Suppressor macrophage treated with lipopolysaccharide for 4 hours (primary cell): Measurements from ENCODE around the gene C4orf50.

Source experiments
- DNase-seq: peaks from one replicate; pipeline ENCODE4 v3.0.0-alpha.2; 2020

Gene C4orf50

DNA sequence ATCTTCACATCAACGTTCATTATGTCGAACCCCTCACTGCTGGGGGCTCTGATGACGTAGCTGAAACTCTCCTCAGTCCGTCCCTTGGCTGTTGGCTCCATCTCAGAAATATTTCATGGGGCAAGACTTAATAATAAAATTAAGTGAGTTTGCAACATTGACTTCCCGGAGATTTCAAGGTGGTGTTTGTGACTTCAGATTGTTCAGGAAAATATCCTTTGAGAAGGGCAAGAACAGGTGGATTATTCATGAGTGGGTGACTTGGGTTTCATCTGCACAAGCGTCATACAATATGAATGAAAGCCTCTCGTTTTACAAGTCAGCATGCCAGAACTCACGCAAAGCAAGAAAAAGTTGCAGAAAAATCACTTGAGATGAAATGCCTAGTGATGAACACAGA is at the start of gene C4orf50:
C4orf50 (minus strand) TSS at position 101 of the 400 bp plus-strand sequence.
- no peak for DNase-seq

- DNase-seq: no peak
Measured at GRCh38 chr4:6065934-6066590, 47.8 kb upstream of the C4orf50 start.

DNA sequence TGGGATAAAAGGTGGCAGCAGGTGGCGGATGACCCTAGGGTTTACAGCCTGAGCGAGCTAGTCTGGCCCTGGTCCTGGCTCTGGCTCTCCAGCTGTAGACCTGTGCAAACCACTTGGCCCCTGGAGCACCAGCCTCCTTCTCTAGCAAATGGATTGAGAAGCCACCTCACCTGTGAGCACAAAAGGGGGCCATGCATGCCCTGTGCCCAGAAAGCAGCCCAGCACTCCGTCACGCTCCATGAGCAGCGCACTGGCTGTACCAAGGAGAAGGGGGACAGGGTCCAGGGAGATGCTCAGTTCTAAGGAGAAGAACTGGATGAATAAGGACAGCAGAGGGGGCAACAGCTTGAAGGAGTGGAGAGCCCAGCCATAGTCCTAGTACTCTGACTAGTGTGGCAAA is 46.9 kb upstream of the C4orf50 start:
- DNase-seq: no peak

DNA sequence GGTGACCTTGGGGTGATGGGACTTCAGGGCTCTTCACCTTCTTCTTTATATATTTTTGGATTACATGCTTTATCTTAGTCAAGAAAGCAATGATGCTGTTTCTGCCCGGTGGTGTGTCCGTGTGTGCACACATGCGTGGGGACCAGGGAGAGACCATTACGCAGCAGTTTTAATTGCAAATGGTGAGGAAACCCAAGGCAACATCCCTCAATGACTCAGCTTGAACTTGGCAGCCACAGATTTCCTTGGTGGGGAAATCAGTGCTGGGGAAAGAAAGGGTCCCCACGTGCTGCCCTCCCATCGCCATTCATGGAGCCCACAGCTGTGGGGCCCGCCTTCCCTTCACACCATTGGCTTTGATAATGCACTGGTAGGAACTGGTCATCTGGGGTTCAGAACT is 46.2 kb upstream of the C4orf50 start:
- no peak for DNase-seq

GRCh38 chr4:6063684-6064083 is 45.5 kb upstream of the C4orf50 start:
- no peak for DNase-seq

GRCh38 chr4:6062133-6062532 is 43.9 kb upstream of the C4orf50 start:
- no peak for DNase-seq

DNA sequence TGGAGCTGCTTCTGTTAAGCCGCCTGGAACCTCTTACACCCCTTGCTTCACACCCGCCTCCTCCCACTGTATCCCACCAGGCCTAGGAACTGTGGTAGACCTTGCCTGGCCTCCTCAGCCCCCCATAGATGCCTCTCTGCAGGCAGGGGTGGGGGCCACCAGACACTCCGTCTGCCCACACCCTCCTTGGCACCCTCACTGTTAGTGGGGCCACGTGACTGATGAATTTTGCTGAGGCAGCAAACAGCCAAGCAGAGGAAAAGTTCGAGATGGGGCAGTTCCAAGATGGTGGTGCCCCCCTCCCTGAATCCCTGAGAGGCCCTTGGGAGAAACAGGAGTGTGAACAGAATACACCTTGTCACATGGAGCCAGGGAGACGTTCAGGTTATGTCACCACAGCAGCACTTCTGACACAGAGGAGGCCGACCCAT is 41.2 kb upstream of the C4orf50 start:
- DNase-seq: no peak

DNA sequence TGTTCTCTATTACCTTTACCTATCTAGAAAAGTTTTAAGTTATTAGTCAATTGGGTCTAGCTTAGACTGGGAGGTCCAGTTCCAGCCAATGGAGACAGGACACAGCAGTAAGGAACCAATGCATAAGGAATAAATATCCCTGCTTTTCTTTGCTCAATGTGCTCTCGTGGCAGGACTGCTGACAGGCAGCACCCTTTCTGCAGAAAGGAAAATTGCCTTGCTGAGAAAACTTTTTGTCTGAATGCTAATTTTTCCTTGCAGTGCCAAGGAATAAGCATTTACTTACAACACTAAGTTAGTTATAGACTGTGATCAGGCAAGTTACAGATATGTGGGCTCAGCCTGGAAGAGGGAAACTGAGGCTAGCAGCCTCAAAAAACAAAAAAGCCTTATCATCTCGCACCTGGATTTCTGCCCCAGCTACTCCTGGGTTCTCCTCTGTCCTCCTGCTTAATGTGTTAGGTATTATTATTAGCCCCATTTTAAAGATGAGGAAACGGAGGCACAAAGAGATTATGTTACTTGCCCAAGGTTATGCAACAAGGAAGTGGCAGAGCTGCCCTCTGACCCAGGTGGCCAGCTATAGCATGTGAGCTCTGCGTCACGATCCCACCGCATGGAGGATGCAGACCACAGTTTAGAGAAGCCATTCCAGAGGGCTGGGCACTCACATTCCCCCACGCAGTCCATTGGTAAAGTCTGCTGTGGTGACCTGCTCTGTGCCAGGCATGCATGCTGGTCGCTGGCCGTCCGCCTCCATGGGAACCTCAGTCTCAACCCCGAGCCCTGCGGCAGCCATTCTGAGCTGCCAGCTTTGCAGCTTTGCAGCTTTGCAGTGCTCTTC is 40.5 kb upstream of the C4orf50 start:
- no peak for DNase-seq

DNA sequence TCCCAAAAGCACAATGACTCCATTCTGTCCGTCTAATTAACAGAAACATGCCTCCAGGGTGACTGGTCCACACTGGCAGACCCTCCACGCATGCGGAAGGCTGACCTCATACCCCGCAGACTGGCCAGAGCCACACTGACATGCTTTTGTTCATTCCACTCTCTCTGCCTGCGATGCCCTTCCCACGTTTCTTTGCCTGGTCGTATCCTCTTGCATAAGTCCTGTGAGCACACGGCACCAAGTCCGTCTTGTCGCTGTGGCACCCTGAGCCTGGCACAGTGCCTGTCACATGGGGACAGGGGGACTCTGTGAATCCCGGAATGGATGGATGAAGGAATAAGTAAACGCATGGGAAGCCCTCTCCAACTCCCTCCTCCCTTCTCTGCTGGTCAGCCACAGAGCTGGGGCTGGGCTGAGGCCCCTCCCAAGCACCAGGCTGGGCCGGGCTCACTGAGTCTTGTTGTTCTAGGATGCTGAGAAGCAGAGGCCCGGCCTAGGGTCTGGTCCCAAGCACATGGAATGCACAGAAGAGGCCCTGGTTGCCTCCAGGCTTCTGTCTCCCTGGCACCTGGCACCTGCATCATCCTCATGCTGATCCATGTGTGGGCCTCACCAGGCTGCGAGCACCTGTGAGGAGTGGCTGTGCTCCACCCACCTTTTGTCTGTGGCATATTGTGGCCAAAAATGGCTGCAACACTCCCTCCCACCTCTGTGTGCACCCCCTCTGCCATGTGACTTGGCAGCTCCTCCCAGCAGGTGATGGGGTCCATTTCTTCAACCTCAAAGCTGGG is 38.9 kb upstream of the C4orf50 start:
- no peak for DNase-seq

DNA sequence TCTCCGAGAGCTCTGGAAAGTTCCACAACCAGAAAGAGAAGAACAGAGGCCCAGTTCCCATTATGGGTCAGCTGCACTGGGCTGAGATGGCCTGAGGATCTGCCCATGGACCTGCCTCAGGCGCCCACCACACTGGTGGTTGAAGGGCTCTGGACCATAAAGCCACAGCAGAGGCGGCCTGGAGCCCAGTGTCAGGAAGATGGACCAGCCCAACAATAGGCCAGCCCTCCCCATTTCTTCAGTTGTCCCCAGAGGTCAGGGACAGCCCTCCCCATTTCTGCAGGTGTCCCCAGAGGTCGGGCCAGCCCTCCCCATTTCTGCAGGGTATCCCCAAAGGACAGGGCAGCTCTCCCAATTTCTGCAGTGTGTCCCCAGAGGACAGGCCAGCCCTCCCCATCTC is 37.2 kb upstream of the C4orf50 start:
- DNase-seq: no peak

DNA sequence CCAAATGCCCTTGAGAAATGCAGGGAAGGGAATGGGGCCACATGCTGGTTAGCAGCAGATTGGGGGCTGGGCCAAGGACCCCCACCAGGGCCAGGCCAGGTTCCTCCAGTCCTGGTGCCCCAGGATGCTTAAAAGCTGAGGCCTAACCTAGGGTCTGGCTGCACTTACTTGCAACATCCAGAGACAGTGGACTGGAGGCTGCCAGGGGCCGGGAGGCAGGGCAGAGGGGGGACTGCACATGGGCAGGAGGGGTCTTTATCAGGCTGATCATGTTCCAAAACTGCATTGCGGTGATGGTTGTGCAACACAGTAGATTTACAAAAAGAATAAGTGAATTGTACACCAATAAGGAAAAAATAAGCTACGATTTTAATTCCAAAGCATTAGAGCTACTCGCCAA is 36.8 kb upstream of the C4orf50 start:
- DNase-seq: no peak

- DNase-seq: no peak
Measured at GRCh38 chr4:6054162-6054922, 36.1 kb upstream of the C4orf50 start.

DNA sequence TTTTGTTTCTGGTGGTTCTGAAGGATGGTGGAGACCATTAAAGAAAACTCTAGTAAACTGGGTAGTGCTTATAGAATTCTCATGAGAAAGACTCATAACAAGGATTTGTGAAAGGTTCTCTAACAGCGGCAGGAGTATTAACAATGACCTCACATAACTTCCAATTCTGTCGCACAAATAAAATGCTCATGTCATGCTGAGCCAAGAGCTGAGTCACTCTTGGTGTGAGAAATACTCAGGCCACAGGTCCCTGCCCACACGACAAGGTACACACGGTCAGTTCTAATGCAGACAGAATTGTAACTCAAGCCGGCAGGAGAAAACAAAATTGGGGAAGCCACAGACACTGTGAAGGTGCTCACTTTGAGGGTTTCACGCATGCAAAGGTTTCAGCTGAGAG is 34.4 kb upstream of the C4orf50 start:
- no peak for DNase-seq

DNA sequence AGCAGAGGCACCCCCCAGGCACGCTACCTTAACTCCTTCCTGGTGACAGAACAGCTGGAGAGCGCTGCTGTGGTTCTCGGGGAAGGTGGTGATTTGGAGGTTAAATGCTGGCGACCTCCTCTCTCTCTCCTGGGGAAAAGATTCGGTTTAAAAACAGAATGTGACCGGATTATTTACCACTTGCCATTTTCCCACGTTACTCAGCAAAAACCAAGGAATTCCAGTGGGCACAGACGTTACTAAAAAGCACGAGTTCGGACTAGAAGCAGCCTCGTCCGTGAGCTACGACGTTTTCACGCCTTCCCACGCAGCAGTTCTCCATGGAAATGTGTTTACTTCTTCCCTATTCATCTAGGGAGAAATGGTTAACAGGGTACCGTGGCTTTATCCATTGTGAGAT is 32.3 kb upstream of the C4orf50 start:
- no peak for DNase-seq

DNA sequence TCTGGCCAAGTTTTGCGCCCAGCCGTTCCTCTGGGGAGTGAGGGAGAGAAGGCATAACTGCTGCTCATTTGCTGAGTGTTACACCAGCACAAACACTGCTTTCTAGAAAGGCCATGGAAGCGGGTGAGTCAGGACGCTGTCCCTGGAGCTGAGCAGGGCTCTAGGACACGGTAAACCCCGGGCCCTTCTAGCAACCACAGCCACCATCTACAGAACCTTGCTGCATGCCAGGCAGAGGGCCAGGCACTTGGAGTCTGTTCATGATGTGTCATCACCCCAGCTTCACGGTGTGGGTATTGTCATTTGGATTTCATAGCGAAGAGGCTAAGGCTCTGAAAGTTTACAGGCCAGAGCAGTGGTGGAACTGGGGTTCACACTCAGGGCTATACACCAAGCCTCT is 31.8 kb upstream of the C4orf50 start:
- no peak for DNase-seq

DNA sequence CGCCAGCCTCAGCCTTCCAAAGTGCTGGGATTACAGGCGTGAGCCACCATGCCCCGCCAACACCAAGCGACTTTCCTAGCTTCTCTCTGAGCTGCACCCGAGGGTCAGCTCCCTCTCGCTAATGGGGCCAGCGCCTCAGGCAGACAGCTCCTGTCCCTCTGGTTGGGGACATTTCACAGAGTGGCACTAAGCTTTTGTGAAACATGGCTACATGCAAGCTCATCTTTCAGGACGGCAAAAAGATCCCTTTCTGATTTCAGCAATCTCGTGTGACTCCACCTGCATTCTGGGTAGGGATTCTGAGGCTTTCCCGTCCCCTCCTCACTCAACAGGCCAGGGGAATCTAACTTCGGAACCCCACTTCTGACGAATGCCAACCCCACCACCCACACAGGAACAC is 31.0 kb upstream of the C4orf50 start:
- DNase-seq: no peak

GRCh38 chr4:6048537-6048936 is 30.3 kb upstream of the C4orf50 start:
- no peak for DNase-seq

DNA sequence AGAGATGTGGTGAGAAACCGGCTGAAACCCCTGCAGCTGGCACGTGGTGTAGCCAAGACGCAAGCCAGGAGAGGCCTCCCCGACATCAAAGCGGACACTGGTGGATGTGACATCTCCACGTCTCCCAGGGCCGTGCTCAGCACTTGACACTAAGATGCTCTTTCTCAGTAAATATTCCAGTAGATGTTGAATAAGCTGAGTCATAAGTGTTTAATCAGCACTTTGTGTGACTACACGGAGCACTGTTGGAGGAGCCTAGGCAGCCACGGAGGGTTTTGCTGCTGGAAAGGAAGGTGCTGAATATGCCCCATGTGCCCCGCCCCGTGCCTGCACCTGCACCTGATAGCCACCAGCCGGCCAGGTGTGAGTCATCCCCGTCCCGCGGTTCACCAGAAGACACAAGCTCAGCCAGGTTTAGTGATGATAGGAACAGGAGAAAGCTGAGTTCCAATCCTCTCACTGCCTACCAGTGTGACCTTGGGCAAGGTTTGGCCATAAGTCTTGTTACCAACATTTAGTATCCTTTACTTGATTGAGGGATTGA is 29.0 kb upstream of the C4orf50 start:
- DNase-seq: no peak

DNA sequence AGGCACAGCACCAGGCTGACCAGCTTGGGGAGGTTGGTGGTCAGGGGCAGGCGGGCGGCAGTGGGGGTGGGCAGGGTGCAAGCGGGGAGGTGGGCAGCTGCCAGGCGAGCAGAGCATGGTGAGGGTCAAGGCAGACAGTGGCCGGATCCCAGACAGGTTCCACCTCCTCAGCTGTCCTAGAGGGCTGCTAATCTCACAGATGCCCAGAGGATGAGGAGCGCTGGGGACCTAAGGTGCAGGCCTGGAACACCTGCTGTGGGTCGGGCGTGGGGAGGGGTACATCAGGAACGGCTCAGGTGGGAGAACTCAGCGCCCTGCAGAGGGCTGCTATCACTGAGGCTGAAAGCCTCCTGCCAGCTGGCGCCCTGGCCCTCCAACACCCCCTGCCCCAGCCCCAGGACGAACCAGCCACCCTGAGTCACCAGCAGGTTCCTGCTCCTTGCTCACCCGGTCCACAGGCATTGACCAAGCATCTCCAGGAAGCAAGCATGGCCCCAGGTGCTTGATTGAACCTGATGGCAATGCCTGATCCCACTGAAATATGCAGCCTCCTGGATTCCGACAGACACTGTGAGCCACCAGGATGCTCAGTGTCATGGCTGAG is 28.4 kb upstream of the C4orf50 start:
- no peak for DNase-seq

DNA sequence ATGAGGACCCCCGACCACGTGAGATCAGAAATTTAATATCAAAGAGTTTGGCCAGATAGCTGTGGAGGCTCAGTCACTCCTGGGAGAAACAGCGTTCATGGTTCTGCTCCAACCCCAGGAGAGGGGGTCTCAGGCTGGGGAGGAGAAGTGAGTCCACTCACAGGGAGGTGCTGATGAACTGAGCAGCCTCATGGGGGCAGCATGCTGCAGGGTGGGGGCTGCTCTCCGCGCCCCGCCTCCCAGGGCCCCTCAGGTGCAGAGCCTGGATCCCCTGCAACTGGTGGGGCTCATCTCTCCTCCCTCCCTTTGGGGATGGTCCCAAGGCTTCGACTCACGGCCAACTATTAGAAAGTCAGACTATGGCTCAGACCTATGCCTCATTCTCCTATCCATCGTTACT is 26.6 kb upstream of the C4orf50 start:
- no peak for DNase-seq

GRCh38 chr4:6044276-6044675 is 26.0 kb upstream of the C4orf50 start:
- no peak for DNase-seq

DNA sequence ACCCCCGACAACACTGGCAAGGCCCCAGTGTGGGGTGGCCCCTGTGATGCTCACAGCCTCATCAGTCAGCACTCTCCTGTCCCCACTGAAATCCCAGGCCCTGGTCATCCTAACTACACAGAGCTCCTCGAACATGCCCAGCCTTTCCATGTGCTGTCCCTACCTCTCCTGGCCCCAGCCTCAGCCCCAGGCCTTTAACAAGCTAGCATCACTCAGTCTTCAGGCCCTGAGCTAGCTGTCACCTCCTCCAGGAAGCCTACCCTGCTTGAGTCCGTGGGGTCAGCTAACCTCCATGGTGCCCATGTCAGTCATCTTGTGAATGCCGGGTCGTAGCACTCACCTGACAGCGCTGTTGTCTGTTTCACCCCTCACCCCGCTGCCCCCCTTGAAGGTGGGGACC is 25.6 kb upstream of the C4orf50 start:
- DNase-seq: no peak
